NCI-H2081 treated with DMSO at 0.1 percent for 48 hours (cell line): Measurements from ENCODE around the gene FKBP4.

ENCODE experiments used
- DNase-seq: peaks from one replicate; lab custom pipeline; 2025; lab: John Stamatoyannopoulos, UW

FKBP4 gene

GRCh38 chr12:2813214-2814185 lies 18.7 kb downstream of the FKBP4 start:
- DNase-seq = no peak

GRCh38 chr12:2819810-2820209 lies 25.0 kb downstream of the FKBP4 start:
- no peak for DNase-seq

- DNase-seq = no peak
These were observed 25.7 kb downstream of the FKBP4 start for GRCh38 chr12:2820432-2820831.

GRCh38 chr12:2823483-2823882 lies 28.7 kb downstream of the FKBP4 start:
- no peak for DNase-seq

GRCh38 chr12:2824541-2824940 lies 29.8 kb downstream of the FKBP4 start:
- DNase-seq = no peak

- no peak for DNase-seq
These were observed 30.4 kb downstream of the FKBP4 start for GRCh38 chr12:2825132-2825531.

- no peak for DNase-seq
These were observed 31.3 kb downstream of the FKBP4 start for GRCh38 chr12:2826036-2826435.

- DNase-seq = no peak
These were observed 32.1 kb downstream of the FKBP4 start for GRCh38 chr12:2826721-2827515.

GRCh38 chr12:2829275-2829674 lies 34.5 kb downstream of the FKBP4 start:
- DNase-seq = no peak

GRCh38 chr12:2832550-2833127 lies 37.9 kb downstream of the FKBP4 start:
- DNase-seq = no peak

GRCh38 chr12:2833327-2833726 lies 38.6 kb downstream of the FKBP4 start:
- no peak for DNase-seq

GRCh38 chr12:2833810-2834209 lies 39.0 kb downstream of the FKBP4 start:
- no peak for DNase-seq

- no peak for DNase-seq
These were observed 40.1 kb downstream of the FKBP4 start, which contains the start of gene NRIP2 for GRCh38 chr12:2834581-2835491. NRIP2 (minus strand) TSS chr12:2835035; CDS start chr12:2834983, 52 bp downstream.

GRCh38 chr12:2835691-2836403 lies 41.1 kb downstream of the FKBP4 start:
- DNase-seq = no peak

- no peak for DNase-seq
These were observed 41.8 kb downstream of the FKBP4 start for GRCh38 chr12:2836574-2836973.

GRCh38 chr12:2841056-2841650 lies 46.4 kb downstream of the FKBP4 start:
- DNase-seq = no peak

- no peak for DNase-seq
These were observed 48.2 kb downstream of the FKBP4 start for GRCh38 chr12:2842948-2843347.

- DNase-seq = no peak
These were observed 50.0 kb downstream of the FKBP4 start for GRCh38 chr12:2844786-2845185.

GRCh38 chr12:2845280-2845679 lies 50.5 kb downstream of the FKBP4 start:
- no peak for DNase-seq

GRCh38 chr12:2851931-2852330 lies 57.2 kb downstream of the FKBP4 start:
- no peak for DNase-seq
